ENCODE results near the gene CFAP119. TPM values are rescaled to one million over a fixed set of nuclear protein-coding genes. Genes with fewer than 3 reads are reported as not detected.

Gene CFAP119
- total and polyA plus RNA-seq, 2 of the 8 experiments (the other 6 are each of a cell fraction or from before 2014, with no cell fraction given), result 5.6 to 6.0 TPM

DNA sequence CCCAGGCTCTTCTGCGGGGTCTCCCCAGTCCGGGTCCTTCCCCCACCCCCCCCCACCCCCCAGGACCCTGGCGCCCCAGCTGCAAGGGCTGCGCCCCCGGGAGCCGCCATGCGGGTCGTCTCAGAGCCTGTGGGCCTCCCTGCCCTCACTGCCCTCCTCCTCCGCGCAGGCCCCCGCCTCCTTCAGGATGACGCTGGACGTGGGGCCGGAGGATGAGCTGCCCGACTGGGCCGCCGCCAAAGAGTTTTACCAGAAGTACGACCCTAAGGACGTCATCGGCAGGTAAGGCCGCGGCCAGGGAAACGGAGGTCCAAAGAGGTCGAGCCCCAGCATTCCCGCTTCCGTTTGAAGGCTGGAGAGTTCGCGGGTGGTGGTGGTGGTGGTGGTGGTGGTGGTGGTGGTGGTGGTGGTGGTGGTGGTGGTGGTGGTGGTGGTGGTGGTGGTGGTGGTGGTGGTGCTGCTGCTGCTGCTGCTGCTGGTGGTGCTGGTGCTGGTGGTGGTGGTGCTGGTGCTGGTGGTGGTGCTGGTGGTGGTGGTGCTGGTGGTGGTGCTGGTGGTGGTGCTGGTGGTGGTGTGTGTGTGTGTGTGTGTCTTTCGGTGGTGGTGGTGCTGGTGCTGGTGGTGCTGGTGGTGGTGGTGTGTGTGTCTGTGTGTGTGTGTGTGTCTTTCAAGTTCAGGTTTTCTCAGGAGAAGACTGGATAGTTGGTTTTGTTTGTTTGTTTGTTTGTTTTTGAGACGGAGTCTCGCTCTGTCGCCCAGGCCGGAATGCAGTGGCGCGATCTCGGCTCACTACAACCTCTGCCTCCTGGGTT, 13.0 kb downstream of the CFAP119 start:
- Histone ChIP-seq H3K4me3 (ENCODE audit: extremely low read depth in 1 of 4, insufficient read depth in 2 of 4, low read depth in 3 of 4, low read length in 4 of 4) (peak overlapping the region; percentile 54 to 81 (median 65)), H4K8ac (ENCODE audit: extremely low read depth, insufficient read depth, low read length) (no peak overlapping the region), H3K4ac (replicated peaks; ENCODE audit: insufficient read length, low read depth, low read length) (no peak overlapping the region), H3K4me2 (ENCODE audit: insufficient read depth in 1 of 2, low read depth in 2 of 2, low read length in 2 of 2) (peak overlapping the region; percentile 67 to 71; a peak in 3 of 4 replicates), H3K79me2 (ENCODE audit: control insufficient read depth in 1 of 2, insufficient read depth in 2 of 2, low read length in 2 of 2) (peaks cover 0 to 15% of the 10 kb centered on the region in 2 experiments; a peak in 2 of 4 replicates), H3K23me2 (ENCODE audit: low read depth, low read length) (peaks cover 7% of the 10 kb centered on the region; the same call in 1 of the 2 replicates), H4K91ac (replicated peaks; ENCODE audit: insufficient read length, low read length) (no peak overlapping the region), H3K79me1 (ENCODE audit: low read depth, low read length) (peaks cover 8% of the 10 kb centered on the region; the same call in 1 of the 2 replicates), H2BK20ac (ENCODE audit: low read length) (no peak overlapping the region), H3K23ac (ENCODE audit: insufficient read length) (no peak overlapping the region), H2AK5ac (ENCODE audit: low read depth, low read length) (no peak overlapping the region), H3K14ac (ENCODE audit: insufficient read length) (no peak overlapping the region), H2BK5ac (ENCODE audit: low read depth, low read length) (no peak overlapping the region), H3K27me3 (replicated peaks in 1 of 4; ENCODE audit: control insufficient read depth in 3 of 4, extremely low read depth in 1 of 4, insufficient read depth in 3 of 4, low read length in 3 of 4) (no peaks in the 10 kb centered on the region), H3K56ac (replicated peaks; ENCODE audit: insufficient read length, low read depth, low read length) (no peak overlapping the region), H3K18ac (ENCODE audit: extremely low read depth, low read length) (peak overlapping the region; percentile 71; the same call in 1 of the 2 replicates), H3K4me1 (replicated peaks in 1 of 4; ENCODE audit: control insufficient read depth in 3 of 4, insufficient read depth in 4 of 4, low read length in 3 of 4) (peaks cover 0 to 4% (median 0%) of the 10 kb centered on the region in 4 experiments; a peak in 2 of 7 replicates), H2BK120ac (replicated peaks; ENCODE audit: low read depth, low read length) (no peak overlapping the region), H4K20me1 (replicated peaks in 1 of 2; ENCODE audit: control insufficient read depth in 1 of 2, insufficient read depth in 2 of 2, low read length in 2 of 2) (peaks cover 3 to 6% of the 10 kb centered on the region in 2 experiments), H3K9me3 (ENCODE audit: insufficient read depth in 2 of 2, low read depth in 1 of 2, low read length in 1 of 2) (no peaks in the 10 kb centered on the region), H4K5ac (ENCODE audit: insufficient read length, low read depth, low read length) (no peak overlapping the region), H3K36me3 (ENCODE audit: control insufficient read depth in 2 of 4, insufficient read depth in 4 of 4, low read length in 3 of 4) (peaks cover 6 to 24% (median 14%) of the 10 kb centered on the region in 4 experiments; a peak in 7 of 8 replicates), H2AFZ (ENCODE audit: low read length) (no peak overlapping the region; the same call in 1 of the 2 replicates), H3K27ac (ENCODE audit: low read depth, low read length) (peak overlapping the region; percentile 65; the same call in 1 of the 2 replicates), H3K9ac (replicated peaks in 1 of 4; ENCODE audit: extremely low read depth in 1 of 4, low read depth in 3 of 4, low read length in 3 of 4) (peak overlapping the region; percentile 63 to 78 (median 74)), H2BK12ac (ENCODE audit: low read depth, low read length) (no peak overlapping the region), H2BK15ac (ENCODE audit: low read length) (no peak overlapping the region)
- ChIA-PET POLR2A (ENCODE audit: partially characterized antibody) (interaction anchor here (0.6 to 7.1 kb wide), 20 partner anchors 12 to 428 kb away, joined by 3 to 92 read pairs (median 5); partner anchors contain the start of genes CFAP119, PRR14, RNF40 and SRCAP), CTCF (ENCODE audit: partially characterized antibody) (interaction anchor here (1.6 kb wide), 1 partner anchor 12 kb away, joined by 6 read pairs; no protein-coding TSS in a partner anchor)
- peak in 1 of 2 experiments; percentile 77 for DNase-seq (ENCODE audit: low read depth in 1 of 2, low spot score in 2 of 2)
- WGBS, 2 experiments (ENCODE audit: extremely low coverage in 1 of 2, insufficient coverage in 1 of 2, insufficient read length in 1 of 2, insufficient replicate concordance in 2 of 2, low coverage in 1 of 2, low lambda C conversion rate in 2 of 2, missing lambda C conversion rate in 1 of 2), result 26% methylated on average over 13 of the region's 36 CpGs; no CpG with 5 or more reads in 1 of the 2 experiments
- no peak for FAIRE-seq
- TF ChIP-seq SIN3A (conservative IDR thresholded peaks at IDR 0.05 in 1 of 2, IDR thresholded peaks at IDR 0.05 in 1 of 2; ENCODE audit: low read depth in 1 of 2, low read length in 2 of 2), result 0 out of 4 replicates have a peak, but pooled peaks of 1 of the 2 experiments have one; percentile 31
- TF ChIP-seq MAX (IDR thresholded peaks at IDR 0.05), result no peak
- TF ChIP-seq CREB1 (IDR thresholded peaks at IDR 0.05), result peak; percentile 38; the same call in 1 of the 2 replicates

Data from H1 (cell line).